Measurements from ENCODE around the gene LMBRD1.

Gene LMBRD1

GRCh38 chr6:69627625-69628024 is 169.2 kb downstream of the LMBRD1 start:
- no peak for DNase-seq

DNA sequence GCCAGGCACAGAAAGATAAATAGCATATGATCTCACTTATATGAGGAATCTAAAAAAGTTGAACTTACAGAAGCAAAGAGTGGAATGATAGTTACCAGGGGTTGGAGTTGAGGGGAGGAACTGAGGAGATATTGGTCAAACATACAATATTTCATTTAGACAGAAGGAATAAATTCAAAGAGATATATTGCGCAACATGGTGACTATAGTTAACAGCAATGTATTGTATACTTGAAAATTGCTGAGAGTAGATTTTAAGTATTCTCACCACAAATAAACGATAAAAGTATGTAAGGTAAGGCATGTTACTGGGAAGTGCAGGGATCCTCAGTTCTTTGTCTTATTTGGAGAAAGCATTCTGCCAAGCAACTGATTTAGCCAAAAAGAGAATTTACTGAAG is 171.9 kb downstream of the LMBRD1 start:
- DNase-seq: no peak
